B cell (primary cell): ENCODE results near the gene CKM. TPM values are rescaled to one million over a fixed set of nuclear protein-coding genes. Genes with fewer than 3 reads are reported as not detected.

Experiments used
- ATAC-seq: fragments of 200-7000 bp; cut with Tn5 transposase; one replicate; pipeline ENCODE4 v1.10.0; 2021; ENCODE audit warnings: low read depth, mild to moderate bottlenecking, moderate number of reproducible peaks, moderate library complexity
- CTCF ChIA-PET: fragments of 350-600 bp; sonication (Branson Sonifier 250); formaldehyde crosslinking; loops from one replicate; lab custom pipeline; 2021; ENCODE audit warnings: antibody characterized with exemption, inconsistent platforms; lab: Charles Lee
- POLR2A ChIA-PET: fragments of 350-600 bp; sonication (Branson Sonifier 250); formaldehyde crosslinking; loops from one replicate; lab custom pipeline; 2021; ENCODE audit warnings: antibody characterized with exemption; lab: Charles Lee
- DNase-seq: peaks from one replicate; pipeline ENCODE4 v3.0.0; 2013
- H2AFZ ChIP-seq: 2 replicates; pipeline ENCODE4 v1.6.1; 2012; ENCODE audit warnings: mild to moderate bottlenecking, low read depth, low read length; ENCODE audit not compliant: insufficient read depth, poor library complexity, severe bottlenecking
- H3K27ac ChIP-seq, 2 donors: 1 replicate in 1 of 2; 2 replicates in 1 of 2; pipeline ENCODE4 v1.5.1; 2012 to 2013; ENCODE audit warnings: low read length in 2 of 2, mild to moderate bottlenecking in 2 of 2, moderate library complexity in 1 of 2
- H3K27me3 ChIP-seq, 4 experiments: fragments of 200-600 bp in 1 of 4; sonication (generic) in 1 of 4; replicated peaks in 1 of 4; 1 replicate in 2 of 4; 2 replicates in 2 of 4; pipeline versions ENCODE4 v1.6.1 to v1.7.0; 2013 to 2016; ENCODE audit warnings: low read length in 3 of 4, mild to moderate bottlenecking in 2 of 4, mixed read lengths in 1 of 4, moderate library complexity in 1 of 4; ENCODE audit not compliant: insufficient read depth in 4 of 4, control insufficient read depth in 3 of 4; ENCODE audit errors: control extremely low read depth in 1 of 4
- H3K36me3 ChIP-seq, 2 experiments: replicated peaks in 1 of 2; 1 replicate in 1 of 2; 2 replicates in 1 of 2; pipeline versions ENCODE4 v1.6.1 to v1.7.1; 2013; ENCODE audit warnings: low read length in 1 of 2; ENCODE audit not compliant: insufficient read depth in 2 of 2, control insufficient read depth in 1 of 2; ENCODE audit errors: control extremely low read depth in 1 of 2, extremely low read depth in 1 of 2
- H3K4me1 ChIP-seq, 2 donors: fragments of 200-600 bp in 1 of 2; sonication (generic) in 1 of 2; 1 replicate in 1 of 2; 2 replicates in 1 of 2; pipeline versions ENCODE4 v1.5.1 to v1.6.1; 2013 to 2017; ENCODE audit warnings: low read length in 2 of 2; ENCODE audit not compliant: control insufficient read depth in 2 of 2, insufficient read depth in 2 of 2
- H3K4me2 ChIP-seq: replicated peaks from 2 replicates; pipeline ENCODE3; 2012; ENCODE audit warnings: mild to moderate bottlenecking, low read depth, low read length; ENCODE audit not compliant: poor library complexity, severe bottlenecking
- H3K4me3 ChIP-seq, 5 experiments: fragments of 200-600 bp in 1 of 5; sonication (generic) in 1 of 5; 1 replicate in 3 of 5; 2 replicates in 2 of 5; pipeline versions ENCODE4 v1.5.1 to v1.7.0; 2011 to 2016; ENCODE audit warnings: low read length in 4 of 5, mild to moderate bottlenecking in 4 of 5, low read depth in 2 of 5, control low read depth in 1 of 5, moderate library complexity in 1 of 5; ENCODE audit not compliant: insufficient read depth in 1 of 5; ENCODE audit errors: control extremely low read depth in 1 of 5, extremely low read depth in 1 of 5
- H3K79me2 ChIP-seq: fragments of 200-600 bp; sonication (generic); one replicate; pipeline ENCODE4 v1.6.0; 2016; ENCODE audit warnings: low read length; ENCODE audit not compliant: control insufficient read depth, insufficient read depth
- H3K9ac ChIP-seq: fragments of 200-600 bp; sonication (generic); 2 replicates; pipeline ENCODE4 v1.6.1; 2017; ENCODE audit warnings: mild to moderate bottlenecking, low read length, moderate library complexity
- H3K9me3 ChIP-seq, 3 donors: one replicate each; pipeline versions ENCODE4 v1.6.1 to v1.7.1; 2013; ENCODE audit warnings: low read length in 2 of 3; ENCODE audit not compliant: control insufficient read depth in 2 of 3, insufficient read depth in 1 of 3; ENCODE audit errors: control extremely low read depth in 1 of 3
- H4K20me1 ChIP-seq: 2 replicates; pipeline ENCODE4 v1.6.0; 2012; ENCODE audit warnings: mild to moderate bottlenecking, low read length; ENCODE audit not compliant: insufficient read depth, control insufficient read depth, poor library complexity, severe bottlenecking
- H3K27ac Mint-ChIP-seq: one replicate; pipeline ENCODE4 v1.8.0; 2021; ENCODE audit warnings: mixed read lengths
- H3K27me3 Mint-ChIP-seq: one replicate; pipeline ENCODE4 v1.8.0; 2021; ENCODE audit warnings: mixed read lengths
- H3K4me1 Mint-ChIP-seq: one replicate; pipeline ENCODE4 v1.8.0; 2021; ENCODE audit warnings: mixed read lengths
- H3K4me3 Mint-ChIP-seq: one replicate; pipeline ENCODE4 v1.8.0; 2021; ENCODE audit warnings: mixed read lengths
- H3K9me3 Mint-ChIP-seq: one replicate; pipeline ENCODE4 v1.8.0; 2022; ENCODE audit warnings: mixed read lengths; ENCODE audit not compliant: insufficient read depth
- EZH2 ChIP-seq: IDR thresholded peaks from 2 replicates; pipeline ENCODE4 v1.6.1; 2012; ENCODE audit warnings: borderline replicate concordance, low read depth, mild to moderate bottlenecking, moderate library complexity, low read length; ENCODE audit not compliant: insufficient read depth, poor library complexity, severe bottlenecking
- WGBS: methylation state at CpG from one replicate; pipeline ENCODE4 v1.1.5; 2013; ENCODE audit warnings: missing lambda C conversion rate; ENCODE audit not compliant: insufficient coverage; 5-methylcytosine and 5-hydroxymethylcytosine counted together
- intact Hi-C: fragments of 100-400 bp; cut with micrococcal nuclease; formaldehyde crosslinking; loops from one replicate; pipeline ENCODE4 v1.10.0; 2022
- polyA plus RNA-seq: library from polyadenylated mRNA; depleted of rRNA; stranded (reverse); fragments of >200 nt; gene quantifications from 2 replicates; pipeline ENCODE4 v1.2.3, GENCODE V29; 2012
- total RNA-seq, 2 donors: library from RNA; stranded (reverse); fragments of 120-200 nt in 1 of 2; gene quantifications; 1 replicate in 1 of 2; 2 replicates in 1 of 2; pipeline versions ENCODE4 v1.2.3 to v1.2.4, GENCODE V29; 2013 to 2022
- TF ChIP-seq, protein P1 (sequence below): fragments of 200-600 bp; IDR thresholded peaks from one replicate; pipeline ENCODE4 v1.8.0; 2022; ENCODE audit warnings: antibody characterized with exemption, mild to moderate bottlenecking

The CKM gene
- total and polyA plus RNA-seq, 2 donors (not counting 1 experiment from before 2014, with no cell fraction given), result not detected

DNA sequence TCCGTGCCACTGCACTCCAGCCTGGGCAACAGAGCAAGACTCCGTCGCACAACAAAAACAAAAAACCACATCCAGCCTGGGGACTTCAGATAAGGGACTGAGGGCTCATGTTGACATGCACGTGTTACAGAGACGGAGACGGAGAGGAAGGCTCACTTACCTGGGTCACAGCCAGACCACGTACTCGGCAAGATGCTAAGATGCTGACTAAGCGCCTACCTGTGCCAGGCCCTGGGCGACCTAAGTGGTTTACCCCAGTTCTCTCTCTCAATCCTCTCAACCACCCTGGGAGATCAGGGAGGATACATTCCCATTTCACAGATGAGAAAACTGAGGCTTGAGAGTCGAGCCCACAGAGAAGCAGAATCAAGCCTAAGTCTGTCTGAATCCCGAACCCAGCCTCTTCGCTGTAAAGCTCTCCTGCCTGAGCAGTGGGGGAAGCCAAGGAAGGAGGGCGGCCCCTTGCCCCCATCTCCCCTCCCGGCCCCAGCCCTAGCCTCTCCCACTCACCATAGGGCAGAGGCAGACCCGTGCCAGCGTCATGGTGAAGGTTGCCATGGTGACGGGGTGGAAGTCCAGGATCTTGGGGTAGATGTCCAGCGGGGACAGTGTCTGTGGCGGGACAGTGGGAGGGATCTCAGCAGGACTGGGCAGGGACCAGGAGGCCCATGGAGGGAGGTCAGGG is 34.2 kb upstream of the CKM start:
- Histone ChIP-seq H3K27ac (no peak overlapping the region), H3K4me2 (no peak overlapping the region), H3K4me3 (no peak overlapping the region), H3K4me1 (no peaks in the 10 kb centered on the region), H4K20me1 (no peaks in the 10 kb centered on the region), H3K36me3 (peaks cover 1 to 13% of the 10 kb centered on the region in 2 experiments), H3K79me2 (no peaks in the 10 kb centered on the region), H3K9me3 (no peaks in the 10 kb centered on the region), H3K27me3 (no peaks in the 10 kb centered on the region), H2AFZ (no peak overlapping the region), H3K9ac (no peak overlapping the region)
- no peak overlapping the region for H3K4me3 Mint-ChIP-seq
- ChIA-PET POLR2A (no interaction called here), CTCF (no interaction called here)
- 90% methylated on average over 14 of the region's 20 CpGs for WGBS
- TF ChIP-seq, protein P1, sequence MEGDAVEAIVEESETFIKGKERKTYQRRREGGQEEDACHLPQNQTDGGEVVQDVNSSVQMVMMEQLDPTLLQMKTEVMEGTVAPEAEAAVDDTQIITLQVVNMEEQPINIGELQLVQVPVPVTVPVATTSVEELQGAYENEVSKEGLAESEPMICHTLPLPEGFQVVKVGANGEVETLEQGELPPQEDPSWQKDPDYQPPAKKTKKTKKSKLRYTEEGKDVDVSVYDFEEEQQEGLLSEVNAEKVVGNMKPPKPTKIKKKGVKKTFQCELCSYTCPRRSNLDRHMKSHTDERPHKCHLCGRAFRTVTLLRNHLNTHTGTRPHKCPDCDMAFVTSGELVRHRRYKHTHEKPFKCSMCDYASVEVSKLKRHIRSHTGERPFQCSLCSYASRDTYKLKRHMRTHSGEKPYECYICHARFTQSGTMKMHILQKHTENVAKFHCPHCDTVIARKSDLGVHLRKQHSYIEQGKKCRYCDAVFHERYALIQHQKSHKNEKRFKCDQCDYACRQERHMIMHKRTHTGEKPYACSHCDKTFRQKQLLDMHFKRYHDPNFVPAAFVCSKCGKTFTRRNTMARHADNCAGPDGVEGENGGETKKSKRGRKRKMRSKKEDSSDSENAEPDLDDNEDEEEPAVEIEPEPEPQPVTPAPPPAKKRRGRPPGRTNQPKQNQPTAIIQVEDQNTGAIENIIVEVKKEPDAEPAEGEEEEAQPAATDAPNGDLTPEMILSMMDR, result no peak
- no peak for TF ChIP-seq EZH2
- H3K4me1 Mint-ChIP-seq, result no peaks in the 10 kb centered on the region
- H3K27me3 Mint-ChIP-seq, result no peaks in the 10 kb centered on the region
- no peak overlapping the region for H3K27ac Mint-ChIP-seq
- no peak for ATAC-seq
- H3K9me3 Mint-ChIP-seq, result no peaks in the 10 kb centered on the region
- no peak for DNase-seq
- intact Hi-C loops, result no loop called here

DNA sequence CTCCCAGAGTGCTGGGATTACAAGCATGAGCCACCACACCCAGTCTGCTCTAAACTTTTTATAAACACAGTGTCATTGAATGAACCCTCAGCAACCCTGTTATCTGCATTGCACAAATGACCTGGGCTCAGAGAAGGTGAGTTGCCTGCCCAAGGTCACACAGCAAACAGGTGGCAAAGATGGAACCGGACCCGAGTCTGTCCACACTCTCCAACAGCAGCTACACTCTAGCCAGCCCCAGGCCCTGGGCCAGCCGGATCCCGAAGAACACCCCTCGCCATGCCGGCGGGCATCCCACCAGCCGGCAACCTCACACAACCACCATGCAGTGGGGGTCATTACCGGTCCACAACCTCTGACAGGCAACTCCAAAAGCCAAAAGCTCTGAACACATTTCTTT is 33.2 kb upstream of the CKM start:
- intact Hi-C loops, result no loop called here
- Mint-ChIP-seq H3K27ac (no peak overlapping the region), H3K4me1 (no peaks in the 10 kb centered on the region), H3K4me3 (no peak overlapping the region), H3K27me3 (no peaks in the 10 kb centered on the region), H3K9me3 (no peaks in the 10 kb centered on the region)
- no peak overlapping the region for H3K4me3 ChIP-seq
- no peak overlapping the region for H3K4me2 ChIP-seq
- H3K36me3 ChIP-seq, result peaks cover 1 to 5% of the 10 kb centered on the region in 2 experiments
- TF ChIP-seq, protein P1, result no peak
- no peak for TF ChIP-seq EZH2
- CTCF ChIA-PET, result no interaction called here
- WGBS, result over 99% methylated on average over 9 of the region's 9 CpGs
- no peak for ATAC-seq
- H2AFZ ChIP-seq, result no peak overlapping the region
- no peak overlapping the region for H3K9ac ChIP-seq
- H3K27ac ChIP-seq, result no peak overlapping the region
- DNase-seq, result no peak
- POLR2A ChIA-PET, result no interaction called here
- no peaks in the 10 kb centered on the region for H4K20me1 ChIP-seq
- H3K79me2 ChIP-seq, result no peaks in the 10 kb centered on the region
- no peaks in the 10 kb centered on the region for H3K27me3 ChIP-seq
- H3K9me3 ChIP-seq, result no peaks in the 10 kb centered on the region
- no peaks in the 10 kb centered on the region for H3K4me1 ChIP-seq
